H9 (cell line): ENCODE measurements around the gene GUCY2F. TPM values are rescaled to one million over a fixed set of nuclear protein-coding genes. Genes with fewer than 3 reads are reported as not detected.

Source experiments
- DNase-seq: peaks from one replicate; pipeline ENCODE4 v3.0.0-alpha.2; 2017
- H2AFZ ChIP-seq: one replicate; pipeline ENCODE4 v1.6.1; 2013; ENCODE audit warnings: mild to moderate bottlenecking, low read length, control low read depth, moderate library complexity
- H2AK5ac ChIP-seq: 2 replicates; pipeline ENCODE4 v1.6.1; 2013; ENCODE audit warnings: low read length, control low read depth, mixed read lengths; ENCODE audit not compliant: insufficient read length
- H2BK120ac ChIP-seq: one replicate; pipeline ENCODE4 v1.6.1; 2013; ENCODE audit warnings: low read depth, mild to moderate bottlenecking, low read length, control low read depth, inconsistent platforms; ENCODE audit not compliant: poor library complexity, severe bottlenecking
- H2BK12ac ChIP-seq: 2 replicates; pipeline ENCODE4 v1.6.1; 2013; ENCODE audit warnings: low read length, control low read depth, mixed read lengths, low read depth; ENCODE audit not compliant: insufficient read length
- H2BK15ac ChIP-seq: 2 replicates; pipeline ENCODE4 v1.6.1; 2013; ENCODE audit warnings: low read depth, low read length, control low read depth
- H2BK20ac ChIP-seq: one replicate; pipeline ENCODE4 v1.6.1; 2013; ENCODE audit warnings: low read depth, mild to moderate bottlenecking, low read length, control low read depth, inconsistent platforms; ENCODE audit not compliant: poor library complexity, severe bottlenecking
- H2BK5ac ChIP-seq: 2 replicates; pipeline ENCODE4 v1.6.1; 2013; ENCODE audit warnings: low read length, control low read depth, mixed read lengths; ENCODE audit not compliant: insufficient read length
- H3K14ac ChIP-seq: 2 replicates; pipeline ENCODE4 v1.6.1; 2013; ENCODE audit warnings: low read length, control low read depth; ENCODE audit not compliant: insufficient read depth
- H3K18ac ChIP-seq: 2 replicates; pipeline ENCODE4 v1.6.1; 2013; ENCODE audit warnings: low read depth, mild to moderate bottlenecking, mixed read lengths, low read length, control low read depth; ENCODE audit not compliant: insufficient read length
- H3K23ac ChIP-seq: 2 replicates; pipeline ENCODE4 v1.6.1; 2013; ENCODE audit warnings: low read length, control low read depth, mixed read lengths, low read depth; ENCODE audit not compliant: insufficient read length
- H3K23me2 ChIP-seq: 2 replicates; pipeline ENCODE4 v1.6.1; 2013; ENCODE audit warnings: low read depth, mild to moderate bottlenecking, mixed read lengths, low read length, control low read depth; ENCODE audit not compliant: insufficient read length, poor library complexity, severe bottlenecking
- H3K27ac ChIP-seq: 2 replicates; pipeline ENCODE4 v1.5.1; 2013; ENCODE audit warnings: low read length, control low read depth, mixed read lengths, low read depth; ENCODE audit not compliant: insufficient read length
- H3K27me3 ChIP-seq: 2 replicates; pipeline ENCODE4 v1.6.1; 2013; ENCODE audit warnings: low read length, control low read depth, inconsistent platforms; ENCODE audit not compliant: insufficient read depth
- H3K4ac ChIP-seq: 2 replicates; pipeline ENCODE4 v1.6.1; 2013; ENCODE audit warnings: low read depth, mild to moderate bottlenecking, control low read depth, inconsistent platforms, low read length, moderate library complexity
- H3K4me1 ChIP-seq: 2 replicates; pipeline ENCODE4 v1.6.1; 2013; ENCODE audit warnings: low read length, control low read depth, inconsistent platforms; ENCODE audit not compliant: insufficient read depth
- H3K4me2 ChIP-seq: 2 replicates; pipeline ENCODE4 v1.6.1; 2013; ENCODE audit warnings: low read length, control low read depth, mixed read lengths; ENCODE audit not compliant: insufficient read length, insufficient read depth
- H3K56ac ChIP-seq: 2 replicates; pipeline ENCODE4 v1.6.1; 2013; ENCODE audit warnings: low read depth, mild to moderate bottlenecking, mixed read lengths, low read length, control low read depth; ENCODE audit not compliant: insufficient read length
- H3K79me1 ChIP-seq: 2 replicates; pipeline ENCODE4 v1.6.1; 2013; ENCODE audit warnings: low read depth, mild to moderate bottlenecking, moderate library complexity, low read length, control low read depth, inconsistent platforms; ENCODE audit not compliant: insufficient read depth, poor library complexity, severe bottlenecking
- H3K79me2 ChIP-seq: 2 replicates; pipeline ENCODE4 v1.6.1; 2013; ENCODE audit warnings: low read length, control low read depth, inconsistent platforms; ENCODE audit not compliant: insufficient read depth
- H3K9ac ChIP-seq: 2 replicates; pipeline ENCODE4 v1.6.1; 2013; ENCODE audit warnings: low read length, control low read depth, mixed read lengths; ENCODE audit not compliant: insufficient read length; ENCODE audit errors: extremely low read depth
- H3K9me3 ChIP-seq: one replicate; pipeline ENCODE4 v1.6.1; 2013; ENCODE audit warnings: low read depth, low read length, inconsistent platforms; ENCODE audit not compliant: control insufficient read depth
- H3T11ph ChIP-seq: one replicate; pipeline ENCODE4 v1.6.1; 2013; ENCODE audit warnings: mild to moderate bottlenecking, low read length, control low read depth, inconsistent platforms
- H4K20me1 ChIP-seq: one replicate; pipeline ENCODE4 v1.6.1; 2013; ENCODE audit not compliant: control insufficient read depth, insufficient read length, insufficient read depth
- H4K5ac ChIP-seq: 2 replicates; pipeline ENCODE4 v1.6.1; 2013; ENCODE audit warnings: low read depth, mild to moderate bottlenecking, mixed read lengths, low read length, control low read depth; ENCODE audit not compliant: insufficient read length
- H4K8ac ChIP-seq: replicated peaks from 2 replicates; pipeline ENCODE4 v1.6.1; 2013; ENCODE audit warnings: low read length, control low read depth, mixed read lengths, low read depth; ENCODE audit not compliant: insufficient read length
- H4K91ac ChIP-seq: 2 replicates; pipeline ENCODE4 v1.6.1; 2013; ENCODE audit warnings: low read depth, mild to moderate bottlenecking, moderate library complexity, mixed read lengths, low read length, control low read depth; ENCODE audit not compliant: insufficient read length
- H3K27ac Mint-ChIP-seq, 3 experiments: 2 replicates in 2 of 3; 3 replicates in 1 of 3; pipeline ENCODE4 v1.8.0; 2020 to 2021; ENCODE audit warnings: mixed read lengths in 3 of 3, mild to moderate bottlenecking in 1 of 3, moderate library complexity in 1 of 3
- H3K27me3 Mint-ChIP-seq: 2 replicates; pipeline ENCODE4 v1.8.0; 2021; ENCODE audit warnings: low read depth, mild to moderate bottlenecking, moderate library complexity, mixed read lengths
- H3K36me3 Mint-ChIP-seq, 3 experiments: 2 replicates in 2 of 3; 3 replicates in 1 of 3; pipeline ENCODE4 v1.8.0; 2020 to 2021; ENCODE audit warnings: low read depth in 3 of 3, mixed read lengths in 3 of 3; ENCODE audit not compliant: insufficient read depth in 1 of 3
- H3K4me1 Mint-ChIP-seq, 2 experiments: 2 replicates each; pipeline ENCODE4 v1.8.0; 2020; ENCODE audit warnings: mixed read lengths in 2 of 2
- H3K4me3 Mint-ChIP-seq, 2 experiments: 2 replicates in 1 of 2; 3 replicates in 1 of 2; pipeline ENCODE4 v1.8.0; 2020 to 2021; ENCODE audit warnings: mild to moderate bottlenecking in 2 of 2, mixed read lengths in 2 of 2, moderate library complexity in 1 of 2
- H3K9me3 Mint-ChIP-seq, 2 experiments: 2 replicates in 1 of 2; 3 replicates in 1 of 2; pipeline ENCODE4 v1.8.0; 2020; ENCODE audit warnings: mild to moderate bottlenecking in 2 of 2, mixed read lengths in 2 of 2, moderate library complexity in 1 of 2
- CTCF ChIP-seq: fragments of 200-600 bp; sonication (generic); conservative IDR thresholded peaks from 3 replicates; pipeline ENCODE4 v1.8.0; 2021; ENCODE audit warnings: antibody characterized with exemption, mild to moderate bottlenecking
- WGBS: extraction: QIAGEN DNeasy Blood & Tissue Kit; methylation state at CpG from one replicate; pipeline ENCODE4 v1.1.7; 2013; ENCODE audit warnings: missing lambda C conversion rate, low lambda C conversion rate, mixed read lengths; ENCODE audit not compliant: insufficient read length; ENCODE audit errors: extremely low coverage; 5-methylcytosine and 5-hydroxymethylcytosine counted together
- long read RNA-seq: library from polyadenylated mRNA; unstranded; transcript quantifications from one replicate; pipeline ENCODE4 v2.0.0, GENCODE V29; 2020
- total RNA-seq: library from RNA; stranded (reverse); gene quantifications from 2 replicates; pipeline ENCODE4 v1.2.1, GENCODE V29; 2021

Gene GUCY2F
- total RNA-seq: 0.11 TPM in 2 replicates
- long read RNA-seq, partial matches to known transcripts: 2 of 4 reads
- long read RNA-seq, other reads (novel, unspliced or antisense): 2 of 4 reads

GRCh38 chrX:109481986-109482385, at the start of gene GUCY2F:
Gene GUCY2F, minus strand, starts transcription at chrX:109482086. Its CDS starts 6,150 bp downstream, at chrX:109475936.
- no peak within 1 kb of the TSS for H2AK5ac ChIP-seq
- no CpG with 5 or more reads among the region's 4 CpGs for WGBS
- H3K27me3 Mint-ChIP-seq: no peaks in the 10 kb centered on the region
- H2BK20ac ChIP-seq: no peak within 1 kb of the TSS
- no peak within 1 kb of the TSS for H3K4me2 ChIP-seq
- no peaks in the 10 kb centered on the region for H3K4me1 ChIP-seq
- no peak within 1 kb of the TSS for H3T11ph ChIP-seq
- no peak within 1 kb of the TSS for H3K4me3 Mint-ChIP-seq
- H3K18ac ChIP-seq: no peak within 1 kb of the TSS
- no peaks in the 10 kb centered on the region for H3K9me3 Mint-ChIP-seq
- H3K9me3 ChIP-seq: no peaks in the 10 kb centered on the region
- H3K79me1 ChIP-seq: no peaks in the 10 kb centered on the region
- H4K91ac ChIP-seq: no peak within 1 kb of the TSS
- no peak within 1 kb of the TSS for H4K8ac ChIP-seq
- H3K23ac ChIP-seq: no peak within 1 kb of the TSS
- no peak within 1 kb of the TSS for H3K56ac ChIP-seq
- no peak within 1 kb of the TSS for H3K4ac ChIP-seq
- H2BK12ac ChIP-seq: no peak within 1 kb of the TSS
- H4K5ac ChIP-seq: no peak within 1 kb of the TSS
- H2BK5ac ChIP-seq: no peak within 1 kb of the TSS
- no peak within 1 kb of the TSS for H3K9ac ChIP-seq
- no peak within 1 kb of the TSS for H3K27ac Mint-ChIP-seq
- no peak for TF ChIP-seq CTCF
- no peak for DNase-seq
- no peak within 1 kb of the TSS for H2AFZ ChIP-seq
- no peak within 1 kb of the TSS for H3K27ac ChIP-seq
- peaks cover 0 to 2% of the 10 kb centered on the region in 2 experiments; a peak in 1 of 4 replicates for H3K4me1 Mint-ChIP-seq
- no peaks in the 10 kb centered on the region for H3K27me3 ChIP-seq
- no peaks in the 10 kb centered on the region for H3K36me3 Mint-ChIP-seq
- no peaks in the 10 kb centered on the region for H3K23me2 ChIP-seq
- H2BK120ac ChIP-seq: no peak within 1 kb of the TSS
- H2BK15ac ChIP-seq: no peak within 1 kb of the TSS
- H3K14ac ChIP-seq: no peak within 1 kb of the TSS
- H4K20me1 ChIP-seq: no peaks in the 10 kb centered on the region
- H3K79me2 ChIP-seq: no peaks in the 10 kb centered on the region
